ENCODE results near the gene PEMT. TPM values are rescaled to one million over a fixed set of nuclear protein-coding genes. Genes with fewer than 3 reads are reported as not detected.

Gene PEMT
- total and polyA plus RNA-seq, 9 of the 15 experiments (the other 6 are each of a cell fraction or from before 2014, with no cell fraction given), result 1.4 to 36.4 (median 13.6) TPM

DNA sequence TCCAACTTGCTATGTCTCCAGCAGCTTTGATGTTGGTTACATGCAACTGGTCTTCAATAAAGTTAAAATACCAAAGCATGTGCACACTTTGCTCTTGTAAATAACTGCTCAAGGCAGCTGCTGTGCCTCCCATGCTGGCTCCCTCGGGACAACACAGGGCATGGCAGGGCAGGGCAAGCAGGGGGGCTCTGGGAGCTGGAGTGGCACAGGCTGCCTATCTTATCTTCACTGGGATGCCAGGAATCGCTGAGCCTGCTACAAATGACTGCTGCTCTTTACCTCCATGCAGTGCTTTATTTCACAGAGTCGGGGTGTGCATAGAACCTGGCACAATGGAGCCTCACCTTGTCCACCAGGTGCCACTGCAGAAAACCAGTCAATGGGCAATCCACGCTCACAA, 21.8 kb downstream of the PEMT start (continued):
- TF ChIP-seq, protein P1, sequence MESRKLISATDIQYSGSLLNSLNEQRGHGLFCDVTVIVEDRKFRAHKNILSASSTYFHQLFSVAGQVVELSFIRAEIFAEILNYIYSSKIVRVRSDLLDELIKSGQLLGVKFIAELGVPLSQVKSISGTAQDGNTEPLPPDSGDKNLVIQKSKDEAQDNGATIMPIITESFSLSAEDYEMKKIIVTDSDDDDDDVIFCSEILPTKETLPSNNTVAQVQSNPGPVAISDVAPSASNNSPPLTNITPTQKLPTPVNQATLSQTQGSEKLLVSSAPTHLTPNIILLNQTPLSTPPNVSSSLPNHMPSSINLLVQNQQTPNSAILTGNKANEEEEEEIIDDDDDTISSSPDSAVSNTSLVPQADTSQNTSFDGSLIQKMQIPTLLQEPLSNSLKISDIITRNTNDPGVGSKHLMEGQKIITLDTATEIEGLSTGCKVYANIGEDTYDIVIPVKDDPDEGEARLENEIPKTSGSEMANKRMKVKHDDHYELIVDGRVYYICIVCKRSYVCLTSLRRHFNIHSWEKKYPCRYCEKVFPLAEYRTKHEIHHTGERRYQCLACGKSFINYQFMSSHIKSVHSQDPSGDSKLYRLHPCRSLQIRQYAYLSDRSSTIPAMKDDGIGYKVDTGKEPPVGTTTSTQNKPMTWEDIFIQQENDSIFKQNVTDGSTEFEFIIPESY (CRISPR knock-in tag; IDR thresholded peaks at IDR 0.05), result no peak
- TF ChIP-seq POLR3G (IDR thresholded peaks at IDR 0.05; ENCODE audit: extremely low read depth, insufficient read length, insufficient replicate concordance), result no peak
- no peak for TF ChIP-seq ZFP91 (CRISPR knock-in tag; IDR thresholded peaks at IDR 0.05)
- TF ChIP-seq TFAM (CRISPR knock-in tag; conservative IDR thresholded peaks at IDR 0.05), result no peak
- TF ChIP-seq ESRRB (CRISPR knock-in tag; IDR thresholded peaks at IDR 0.05; ENCODE audit: borderline replicate concordance), result no peak
- no peak for TF ChIP-seq RAD51 (IDR thresholded peaks at IDR 0.05; ENCODE audit: borderline replicate concordance, low read depth)
- TF ChIP-seq POU5F1 (IDR thresholded peaks at IDR 0.05; ENCODE audit: borderline replicate concordance, low read depth, low read length, partially characterized antibody), result no peak

Measured in K562 (cell line).